Measurements from ENCODE around the gene RHOBTB3.

GRCh38 chr5:95806687-95807086, 75.6 kb downstream of the RHOBTB3 start:
- no peak for TF ChIP-seq CTCF (conservative IDR thresholded peaks at IDR 0.05 in 1 of 2, IDR thresholded peaks at IDR 0.05 in 1 of 2; ENCODE audit: low read depth in 1 of 2, low read length in 2 of 2)
- no peak for TF ChIP-seq EZH2 (IDR thresholded peaks at IDR 0.05; ENCODE audit: low read length, missing control alignments)

Data from fibroblast of lung (primary cell).